ENCODE results near the gene IZUMO1. TPM values are rescaled to one million over a fixed set of nuclear protein-coding genes. Genes with fewer than 3 reads are reported as not detected.

IZUMO1 gene
- total and polyA plus RNA-seq, 2 donors (not counting 3 experiments of a cell fraction or from before 2014, with no cell fraction given), result 0.18 to 1.2 TPM

DNA sequence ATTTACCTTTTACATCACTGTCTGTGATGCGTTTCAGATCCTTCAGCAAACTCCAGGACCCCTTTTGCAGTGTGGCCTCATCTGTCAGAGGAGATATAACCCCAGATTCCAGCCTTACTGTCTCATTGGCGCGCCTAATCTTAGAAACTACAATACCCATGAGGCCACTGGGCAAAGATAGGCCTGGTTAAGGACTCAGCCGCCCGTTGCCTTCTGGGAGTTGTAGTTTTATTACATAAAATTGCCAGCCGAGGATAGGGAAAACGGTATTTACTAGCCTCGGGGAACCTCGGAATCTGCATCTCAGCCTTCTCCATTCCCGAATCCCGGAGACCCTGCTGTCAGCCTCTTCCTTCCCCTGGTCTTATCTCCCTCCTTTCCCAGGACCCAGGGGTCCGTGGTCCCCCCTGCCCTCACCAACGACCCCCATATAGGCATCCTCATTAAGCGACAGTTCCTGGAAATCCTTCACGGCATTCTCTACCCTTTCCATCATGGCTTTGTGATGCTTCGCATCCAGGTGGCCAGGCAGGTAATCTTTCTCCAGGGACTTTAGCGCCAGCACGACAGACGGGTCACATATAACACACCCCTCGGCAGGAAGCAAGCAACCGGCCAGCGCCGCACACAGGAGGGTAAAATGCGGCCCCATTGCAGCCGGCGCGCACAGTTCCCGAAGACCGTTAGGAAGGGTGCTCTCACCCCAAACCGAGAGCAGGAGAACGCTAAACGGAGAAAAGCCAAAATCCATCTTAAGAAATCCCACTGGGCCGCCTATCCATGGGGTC is 1.3 kb downstream of the IZUMO1 start:
- Histone ChIP-seq H4K20me1 (replicated peaks; ENCODE audit: control insufficient read depth, extremely low read depth, insufficient read depth, low read length) (no peaks in the 10 kb centered on the region), H3K9ac (replicated peaks; ENCODE audit: extremely low read depth, insufficient read depth, low read length) (no peak overlapping the region), H3K9me3 (replicated peaks; ENCODE audit: control insufficient read depth, insufficient read depth, low read length) (no peaks in the 10 kb centered on the region), H3K27me3 (ENCODE audit: control insufficient read depth in 2 of 2, insufficient read depth in 2 of 2, low read length in 2 of 2) (no peaks in the 10 kb centered on the region), H3K4me3 (replicated peaks in 1 of 3; ENCODE audit: insufficient read depth in 1 of 3, low read depth in 1 of 3, low read length in 3 of 3) (no peak overlapping the region), H3K9me1 (replicated peaks; ENCODE audit: control insufficient read depth, extremely low read depth, insufficient read depth, low read length) (no peaks in the 10 kb centered on the region), H3K79me2 (ENCODE audit: control insufficient read depth, insufficient read depth, low read length) (peaks cover 9% of the 10 kb centered on the region), H3K36me3 (ENCODE audit: control insufficient read depth in 2 of 2, extremely low read depth in 1 of 2, insufficient read depth in 2 of 2, low read length in 2 of 2) (peaks cover 0 to 3% of the 10 kb centered on the region in 2 experiments), H3K4me1 (ENCODE audit: control insufficient read depth, extremely low read depth, insufficient read depth, low read length) (peaks cover 14% of the 10 kb centered on the region), H3K4me2 (ENCODE audit: insufficient read depth, low read length) (no peak overlapping the region), H2AFZ (ENCODE audit: low read depth, low read length) (no peak overlapping the region), H3K27ac (ENCODE audit: insufficient read depth, low read depth, low read length) (no peak overlapping the region)
- intact Hi-C loops (cut with micrococcal nuclease) (no loop called here), dilution Hi-C loops (cut with MboI; ENCODE audit: extremely low pct_ligation_motif_present, low sequenced_read_pairs) (no loop called here)
- FAIRE-seq (peak; percentile 93), DNase-seq (ENCODE audit: low read depth, low spot score) (peak; percentile 56)
- no peak for TF ChIP-seq FOS (IDR thresholded peaks at IDR 0.05; ENCODE audit: borderline replicate concordance, insufficient read depth, low read length)
- TF ChIP-seq, protein P1, sequence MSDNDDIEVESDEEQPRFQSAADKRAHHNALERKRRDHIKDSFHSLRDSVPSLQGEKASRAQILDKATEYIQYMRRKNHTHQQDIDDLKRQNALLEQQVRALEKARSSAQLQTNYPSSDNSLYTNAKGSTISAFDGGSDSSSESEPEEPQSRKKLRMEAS (IDR thresholded peaks at IDR 0.05; ENCODE audit: insufficient read depth, insufficient read length), result no peak
- TF ChIP-seq, protein P2, sequence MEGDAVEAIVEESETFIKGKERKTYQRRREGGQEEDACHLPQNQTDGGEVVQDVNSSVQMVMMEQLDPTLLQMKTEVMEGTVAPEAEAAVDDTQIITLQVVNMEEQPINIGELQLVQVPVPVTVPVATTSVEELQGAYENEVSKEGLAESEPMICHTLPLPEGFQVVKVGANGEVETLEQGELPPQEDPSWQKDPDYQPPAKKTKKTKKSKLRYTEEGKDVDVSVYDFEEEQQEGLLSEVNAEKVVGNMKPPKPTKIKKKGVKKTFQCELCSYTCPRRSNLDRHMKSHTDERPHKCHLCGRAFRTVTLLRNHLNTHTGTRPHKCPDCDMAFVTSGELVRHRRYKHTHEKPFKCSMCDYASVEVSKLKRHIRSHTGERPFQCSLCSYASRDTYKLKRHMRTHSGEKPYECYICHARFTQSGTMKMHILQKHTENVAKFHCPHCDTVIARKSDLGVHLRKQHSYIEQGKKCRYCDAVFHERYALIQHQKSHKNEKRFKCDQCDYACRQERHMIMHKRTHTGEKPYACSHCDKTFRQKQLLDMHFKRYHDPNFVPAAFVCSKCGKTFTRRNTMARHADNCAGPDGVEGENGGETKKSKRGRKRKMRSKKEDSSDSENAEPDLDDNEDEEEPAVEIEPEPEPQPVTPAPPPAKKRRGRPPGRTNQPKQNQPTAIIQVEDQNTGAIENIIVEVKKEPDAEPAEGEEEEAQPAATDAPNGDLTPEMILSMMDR (IDR thresholded peaks at IDR 0.05; ENCODE audit: extremely low read depth in 1 of 2, insufficient read depth in 1 of 2, low read depth in 1 of 2, low read length in 2 of 2), result no peak
- no peak for TF ChIP-seq MYC (IDR thresholded peaks at IDR 0.05; ENCODE audit: low read depth, low read length)
- TF ChIP-seq POLR2A (IDR thresholded peaks at IDR 0.05; ENCODE audit: low read depth, low read length), result no peak
- TF ChIP-seq EZH2 (IDR thresholded peaks at IDR 0.05; ENCODE audit: borderline replicate concordance, low read depth, low read length, severe bottlenecking), result no peak
- TF ChIP-seq POLR2AphosphoS5 (IDR thresholded peaks at IDR 0.05; ENCODE audit: insufficient read depth, low read depth, low read length), result no peak
- TF ChIP-seq JUN (IDR thresholded peaks at IDR 0.05; ENCODE audit: borderline replicate concordance, insufficient read depth, insufficient read length, low read depth), result no peak
- TF ChIP-seq GATA2 (IDR thresholded peaks at IDR 0.05; ENCODE audit: insufficient read depth, insufficient read length, low read depth, low read length), result no peak
- ChIA-PET POLR2A (no interaction called here), CTCF (interaction anchor here (1.4 kb wide), 1 partner anchor 50 kb away, joined by 3 read pairs; no protein-coding TSS in a partner anchor)
- no TSS peak for BruUV-seq (replicated peaks)

All from endothelial cell of umbilical vein (primary cell).